D721Med (cell line): Measurements from ENCODE around the gene UNC5C.

Experiments
- DNase-seq: peaks from one replicate; pipeline ENCODE4 v3.0.0; 2011; ENCODE audit warnings: low spot score; ENCODE audit not compliant: insufficient read length
- FAIRE-seq: peaks from 2 replicates; lab custom pipeline; 2011; peaks lifted over from hg19 to GRCh38; lab: Jason Lieb, UNC
- TF ChIP-seq, protein P1 (sequence below): IDR thresholded peaks from 2 replicates; pipeline ENCODE4 v1.5.1; 2012; ENCODE audit warnings: mild to moderate bottlenecking, control low read depth; ENCODE audit not compliant: insufficient read depth; ENCODE audit errors: missing control alignments

Gene UNC5C

DNA sequence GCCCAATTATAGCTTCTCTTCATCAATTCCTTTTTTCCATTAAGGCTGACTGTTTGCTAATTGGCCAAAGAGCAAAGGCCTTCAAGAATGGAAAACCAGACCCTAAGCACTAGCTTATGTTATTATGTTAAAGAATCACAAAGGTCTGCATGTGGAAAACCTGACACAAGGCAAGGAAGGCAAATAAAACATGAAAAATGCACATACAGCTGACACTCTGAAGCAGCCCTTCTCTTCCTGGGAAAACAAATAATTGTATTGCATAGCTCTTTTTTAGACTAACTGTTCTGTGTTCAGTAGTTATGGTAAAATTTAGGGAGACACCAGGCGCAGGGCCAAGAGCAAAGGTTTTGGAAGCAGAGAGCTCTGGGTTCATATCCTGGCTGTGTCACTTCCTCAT, 223.1 kb downstream of the UNC5C start:
- no peak for FAIRE-seq
- DNase-seq: no peak
- TF ChIP-seq, protein P1, sequence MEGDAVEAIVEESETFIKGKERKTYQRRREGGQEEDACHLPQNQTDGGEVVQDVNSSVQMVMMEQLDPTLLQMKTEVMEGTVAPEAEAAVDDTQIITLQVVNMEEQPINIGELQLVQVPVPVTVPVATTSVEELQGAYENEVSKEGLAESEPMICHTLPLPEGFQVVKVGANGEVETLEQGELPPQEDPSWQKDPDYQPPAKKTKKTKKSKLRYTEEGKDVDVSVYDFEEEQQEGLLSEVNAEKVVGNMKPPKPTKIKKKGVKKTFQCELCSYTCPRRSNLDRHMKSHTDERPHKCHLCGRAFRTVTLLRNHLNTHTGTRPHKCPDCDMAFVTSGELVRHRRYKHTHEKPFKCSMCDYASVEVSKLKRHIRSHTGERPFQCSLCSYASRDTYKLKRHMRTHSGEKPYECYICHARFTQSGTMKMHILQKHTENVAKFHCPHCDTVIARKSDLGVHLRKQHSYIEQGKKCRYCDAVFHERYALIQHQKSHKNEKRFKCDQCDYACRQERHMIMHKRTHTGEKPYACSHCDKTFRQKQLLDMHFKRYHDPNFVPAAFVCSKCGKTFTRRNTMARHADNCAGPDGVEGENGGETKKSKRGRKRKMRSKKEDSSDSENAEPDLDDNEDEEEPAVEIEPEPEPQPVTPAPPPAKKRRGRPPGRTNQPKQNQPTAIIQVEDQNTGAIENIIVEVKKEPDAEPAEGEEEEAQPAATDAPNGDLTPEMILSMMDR: no peak

DNA sequence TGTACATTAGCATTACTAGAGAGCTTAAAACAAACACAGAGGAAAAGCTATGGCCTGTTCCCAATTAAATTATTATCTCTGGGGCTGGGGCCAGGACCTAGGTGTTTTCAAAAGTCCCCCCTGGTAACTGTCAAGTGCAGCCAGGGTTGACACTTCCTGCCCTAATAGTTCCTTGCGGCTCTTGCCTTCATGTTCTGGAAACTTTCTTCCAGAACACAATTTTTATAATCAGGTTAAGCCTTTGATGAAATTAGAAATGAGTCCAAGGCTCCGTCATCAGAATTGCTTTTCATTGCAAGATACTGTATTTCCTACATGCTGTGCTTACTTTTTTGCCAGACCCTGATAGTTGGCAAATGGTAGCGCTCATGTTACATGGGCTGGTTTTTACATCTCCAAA, 229.6 kb downstream of the UNC5C start:
- TF ChIP-seq, protein P1: no peak
- FAIRE-seq (no peak), DNase-seq (no peak)

DNA sequence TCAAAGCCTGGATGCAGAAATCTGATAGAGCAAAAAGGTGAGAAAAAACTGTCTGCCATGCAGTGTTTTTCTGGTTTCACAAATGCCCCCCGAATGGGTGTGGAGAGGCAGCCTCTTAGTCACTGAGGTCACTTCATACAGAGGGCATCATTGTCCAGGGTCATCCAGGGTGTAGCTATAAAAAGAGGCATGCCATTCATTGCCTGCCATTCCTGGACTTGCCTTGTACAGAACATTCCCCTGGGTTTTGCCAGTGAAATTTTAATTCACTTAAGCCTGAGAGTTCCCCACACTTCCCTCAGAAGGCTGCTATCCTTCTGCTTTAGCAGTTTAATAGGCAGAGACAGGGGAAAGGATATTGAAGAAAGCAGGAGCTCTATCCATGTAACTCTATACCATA, 230.3 kb downstream of the UNC5C start:
- no peak for FAIRE-seq
- TF ChIP-seq, protein P1: no peak
- DNase-seq: no peak

DNA sequence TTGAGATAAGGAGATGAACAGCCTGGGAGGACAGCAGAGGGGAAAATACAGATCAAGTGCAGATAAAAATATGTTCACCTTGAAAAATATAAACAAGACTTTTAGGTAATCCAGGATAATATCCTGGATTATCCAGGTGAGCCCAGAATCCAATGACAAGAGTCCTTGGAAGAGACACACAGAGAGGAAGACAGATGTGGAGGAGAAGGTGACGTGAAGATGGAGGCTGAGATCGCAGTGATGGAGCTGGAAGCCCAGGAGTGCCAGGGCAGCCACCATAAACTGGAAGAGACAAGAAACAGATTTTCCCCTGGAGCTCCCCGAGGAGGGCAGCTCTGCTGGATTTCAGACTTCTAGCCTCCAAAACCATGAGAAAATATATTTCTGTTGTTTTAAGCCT, 230.7 kb downstream of the UNC5C start:
- FAIRE-seq: no peak
- TF ChIP-seq, protein P1: no peak
- DNase-seq: no peak

DNA sequence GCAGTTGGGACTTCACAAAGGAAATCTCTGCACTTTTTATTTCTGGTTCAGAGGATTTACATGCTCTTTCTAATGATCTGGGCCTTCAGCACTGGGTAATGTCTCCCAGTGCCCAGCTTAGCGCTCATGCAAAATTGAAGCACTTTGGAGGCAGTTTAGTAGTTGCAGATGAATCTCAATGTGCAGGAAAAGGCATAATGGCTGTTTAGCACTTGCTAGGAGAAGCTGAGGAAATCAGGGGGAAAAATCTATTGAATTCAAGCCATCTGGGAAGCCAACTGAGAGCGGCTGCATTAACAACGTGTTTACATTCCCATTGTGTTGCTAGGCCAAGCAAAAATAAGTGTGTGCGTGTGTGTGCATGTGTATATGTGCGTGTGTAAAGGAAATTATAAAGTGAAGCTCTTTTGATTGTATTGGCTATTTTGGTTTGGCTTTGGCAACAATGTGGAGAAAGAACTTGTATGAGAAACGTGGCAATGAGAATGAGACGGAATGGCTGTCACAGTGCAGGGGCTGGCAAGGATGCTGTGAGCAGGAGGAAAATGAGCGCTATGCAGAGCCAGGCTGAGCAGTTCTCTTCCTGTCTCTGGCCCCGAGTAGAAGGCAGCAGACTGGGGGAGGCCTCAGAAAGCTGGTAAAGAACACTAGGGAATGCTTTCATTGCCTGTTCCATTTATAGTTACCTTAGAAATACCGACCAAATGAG, 231.5 kb downstream of the UNC5C start:
- DNase-seq (no peak), FAIRE-seq (no peak)
- TF ChIP-seq, protein P1: no peak

DNA sequence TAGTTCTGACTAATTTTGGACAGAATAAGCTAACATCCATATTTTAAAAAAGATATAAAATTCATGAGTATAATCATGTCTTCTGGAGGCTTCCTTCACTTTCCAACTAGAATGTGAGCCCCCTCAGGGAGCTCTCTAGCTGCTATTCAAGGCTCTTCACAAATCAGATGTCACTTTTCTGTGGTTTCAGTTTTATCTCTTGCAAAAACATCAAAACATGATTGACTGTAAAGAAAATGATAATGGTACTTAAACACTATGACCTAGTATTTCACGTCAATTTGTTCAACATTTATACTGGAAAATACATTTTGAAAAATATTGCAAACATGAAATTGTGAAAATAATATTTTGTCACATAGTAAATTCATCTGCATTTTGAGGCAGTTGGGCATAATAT, 234.2 kb downstream of the UNC5C start:
- TF ChIP-seq, protein P1: no peak
- no peak for FAIRE-seq
- no peak for DNase-seq

DNA sequence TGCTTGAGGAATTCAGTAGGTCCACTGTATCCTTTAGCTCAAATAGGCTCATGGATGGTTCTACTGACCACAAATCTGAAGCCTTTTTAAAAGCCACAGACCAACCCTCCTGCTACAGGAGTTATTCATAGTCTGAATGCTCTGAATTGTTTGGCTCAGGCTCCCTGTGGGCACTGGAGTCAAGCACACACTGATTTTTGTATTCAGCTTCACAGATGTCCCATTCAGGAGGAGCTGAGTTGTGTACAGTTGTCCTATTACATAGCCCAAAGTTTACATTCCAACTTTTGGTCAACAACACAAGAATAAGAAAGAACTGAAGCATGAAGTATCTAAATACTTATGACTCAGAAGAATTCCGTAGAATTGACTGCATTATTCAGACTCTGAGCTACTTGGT, 243.9 kb downstream of the UNC5C start:
- TF ChIP-seq, protein P1: no peak
- DNase-seq (no peak), FAIRE-seq (no peak)
